Skeletal muscle tissue (tissue), 4 donors: ENCODE results near the gene OLFML2A. TPM values are rescaled to one million over a fixed set of nuclear protein-coding genes. Genes with fewer than 3 reads are reported as not detected.

Source experiments
- H3K27ac ChIP-seq: one replicate; pipeline ENCODE4 v1.7.0; 2013; ENCODE audit warnings: mild to moderate bottlenecking, low read depth, low read length, inconsistent platforms
- H3K27me3 ChIP-seq, 3 donors: one replicate each; pipeline ENCODE4 v1.7.0; 2013; ENCODE audit warnings: low read length in 3 of 3; ENCODE audit not compliant: control insufficient read depth in 3 of 3, insufficient read depth in 3 of 3
- H3K36me3 ChIP-seq, 3 donors: one replicate each; pipeline ENCODE4 v1.7.0; 2013; ENCODE audit warnings: low read length in 3 of 3; ENCODE audit not compliant: control insufficient read depth in 3 of 3, insufficient read depth in 3 of 3
- H3K4me1 ChIP-seq, 3 donors: one replicate each; pipeline ENCODE4 v1.7.0; 2013; ENCODE audit warnings: low read length in 3 of 3, mild to moderate bottlenecking in 3 of 3; ENCODE audit not compliant: control insufficient read depth in 3 of 3, insufficient read depth in 3 of 3
- H3K4me3 ChIP-seq, 3 donors: one replicate each; pipeline ENCODE4 v1.7.0; 2013; ENCODE audit warnings: low read length in 3 of 3
- H3K9ac ChIP-seq, 3 donors: one replicate each; pipeline ENCODE4 v1.7.0; 2013; ENCODE audit warnings: low read length in 3 of 3, mild to moderate bottlenecking in 3 of 3, moderate library complexity in 2 of 3, low read depth in 1 of 3
- H3K9me3 ChIP-seq, 3 donors: one replicate each; pipeline ENCODE4 v1.7.0; 2013; ENCODE audit warnings: low read length in 3 of 3; ENCODE audit not compliant: control insufficient read depth in 3 of 3
- total RNA-seq: library from RNA; depleted of rRNA; stranded (reverse); fragments of >200 nt; gene quantifications from one replicate; pipeline ENCODE4 v1.2.3, GENCODE V29; 2014
- donor health status: Osteomylitis.

The OLFML2A gene
- total RNA-seq, 1 donor from 2014 or later: 65.8 TPM

- peaks cover 5 to 16% (median 6%) of the 10 kb centered on the region in 3 donors for H3K4me1 ChIP-seq
- H3K9ac ChIP-seq: no peak overlapping the region
- no peak overlapping the region for H3K27ac ChIP-seq
- no peak overlapping the region for H3K4me3 ChIP-seq
- H3K27me3 ChIP-seq: no peaks in the 10 kb centered on the region
- no peaks in the 10 kb centered on the region for H3K9me3 ChIP-seq
- no peaks in the 10 kb centered on the region for H3K36me3 ChIP-seq
Observed at GRCh38 chr9:124846969-124847368, 70.0 kb downstream of the OLFML2A start.

GRCh38 chr9:124849801-124850200 is 72.9 kb downstream of the OLFML2A start:
- H3K27ac ChIP-seq: no peak overlapping the region
- no peaks in the 10 kb centered on the region for H3K36me3 ChIP-seq
- H3K4me3 ChIP-seq: no peak overlapping the region
- no peaks in the 10 kb centered on the region for H3K9me3 ChIP-seq
- no peak overlapping the region for H3K9ac ChIP-seq
- no peaks in the 10 kb centered on the region for H3K27me3 ChIP-seq
- peaks cover 21 to 26% (median 22%) of the 10 kb centered on the region in 3 donors for H3K4me1 ChIP-seq

- Histone ChIP-seq H3K36me3 (peaks cover 5 to 10% (median 7%) of the 10 kb centered on the region in 3 donors), H3K27ac (peak overlapping the region; percentile 73), H3K4me1 (peaks cover 21 to 26% (median 22%) of the 10 kb centered on the region in 3 donors), H3K9ac (peak overlapping the region; percentile 54 to 78 (median 66)), H3K27me3 (no peaks in the 10 kb centered on the region), H3K4me3 (peak overlapping the region; percentile 57 to 78 (median 75)), H3K9me3 (no peaks in the 10 kb centered on the region)
Observed at GRCh38 chr9:124852121-124852828, 75.3 kb downstream of the OLFML2A start.

DNA sequence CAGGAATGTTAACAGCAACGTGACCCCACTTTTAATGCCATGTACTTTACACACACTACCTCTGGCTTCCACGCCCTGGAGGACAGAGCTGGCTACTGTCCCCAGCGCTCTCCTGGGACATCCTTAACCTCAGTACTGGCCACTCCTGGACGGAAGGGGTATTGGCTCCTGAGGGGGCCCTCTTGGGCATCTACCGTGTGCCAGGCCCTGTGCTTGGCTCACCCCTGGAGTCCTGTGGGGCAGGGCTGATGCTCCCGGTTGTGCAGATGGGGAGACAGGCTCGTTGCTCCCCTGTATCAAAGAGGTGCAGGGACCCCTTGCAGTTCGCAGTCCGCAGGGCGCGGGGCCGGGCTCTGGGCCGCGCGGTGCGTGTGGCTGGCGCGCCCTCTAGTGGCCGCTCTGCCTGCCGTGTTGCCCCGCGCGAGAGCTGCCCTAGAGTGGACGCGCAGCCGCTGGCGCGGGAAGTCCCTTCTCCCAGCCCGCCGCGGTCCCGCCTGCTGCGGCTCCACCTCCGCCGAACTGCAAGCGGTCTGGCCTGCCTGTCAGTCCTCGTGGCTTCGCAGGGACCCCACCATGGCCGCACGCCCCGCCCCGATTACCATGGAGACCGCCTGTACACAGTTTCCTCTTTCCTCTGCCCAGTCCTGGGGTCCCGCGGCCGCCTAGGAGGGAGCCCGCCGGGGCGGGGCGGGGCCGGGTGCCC is 76.0 kb downstream of the OLFML2A start, which contains the start of gene WDR38:
WDR38 (plus strand) TSS at position 632 of the 703 bp plus-strand sequence. CDS start 72 bp downstream, outside the sequence.
- H3K9me3 ChIP-seq: no peaks in the 10 kb centered on the region
- peak within 1 kb of the TSS; percentile 73 for H3K27ac ChIP-seq
- peaks cover 12 to 16% (median 14%) of the 10 kb centered on the region in 3 donors for H3K36me3 ChIP-seq
- peaks cover 21 to 26% (median 25%) of the 10 kb centered on the region in 3 donors for H3K4me1 ChIP-seq
- H3K27me3 ChIP-seq: no peaks in the 10 kb centered on the region
- peak within 1 kb of the TSS; percentile 57 to 78 (median 75) for H3K4me3 ChIP-seq
- peak within 1 kb of the TSS; percentile 61 to 78 (median 66) for H3K9ac ChIP-seq

- Histone ChIP-seq H3K9me3 (no peaks in the 10 kb centered on the region), H3K36me3 (peaks cover 19 to 23% (median 21%) of the 10 kb centered on the region in 3 donors), H3K27me3 (no peaks in the 10 kb centered on the region), H3K27ac (no peak overlapping the region), H3K4me1 (peaks cover 23 to 32% (median 30%) of the 10 kb centered on the region in 3 donors), H3K4me3 (peak overlapping the region in 1 of 3 donors; percentile 75), H3K9ac (peak overlapping the region; percentile 33 to 78 (median 61))
Observed at GRCh38 chr9:124853605-124854143, 76.7 kb downstream of the OLFML2A start.

DNA sequence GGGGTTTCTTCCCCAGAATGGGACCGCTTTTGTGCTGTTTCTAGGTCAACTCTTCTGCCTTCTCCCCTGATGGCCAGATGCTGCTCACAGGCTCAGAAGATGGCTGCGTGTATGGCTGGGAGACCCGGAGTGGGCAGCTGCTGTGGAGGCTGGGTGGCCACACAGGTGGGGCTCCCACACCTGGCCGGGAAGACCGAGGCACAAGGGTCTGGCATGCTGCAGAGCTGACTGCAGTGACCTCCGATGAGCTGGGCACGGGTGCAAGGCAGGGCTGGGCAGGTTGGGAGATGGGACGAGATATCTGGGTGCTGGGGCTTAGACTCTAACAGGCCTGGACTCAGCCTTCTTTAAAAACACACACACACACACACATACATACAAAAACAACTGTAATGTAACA is 77.2 kb downstream of the OLFML2A start:
- no peak overlapping the region for H3K4me3 ChIP-seq
- H3K9ac ChIP-seq: no peak overlapping the region
- H3K27ac ChIP-seq: no peak overlapping the region
- H3K9me3 ChIP-seq: no peaks in the 10 kb centered on the region
- H3K36me3 ChIP-seq: peaks cover 24 to 27% (median 25%) of the 10 kb centered on the region in 3 donors
- H3K4me1 ChIP-seq: peaks cover 28 to 37% (median 35%) of the 10 kb centered on the region in 3 donors
- no peaks in the 10 kb centered on the region for H3K27me3 ChIP-seq

DNA sequence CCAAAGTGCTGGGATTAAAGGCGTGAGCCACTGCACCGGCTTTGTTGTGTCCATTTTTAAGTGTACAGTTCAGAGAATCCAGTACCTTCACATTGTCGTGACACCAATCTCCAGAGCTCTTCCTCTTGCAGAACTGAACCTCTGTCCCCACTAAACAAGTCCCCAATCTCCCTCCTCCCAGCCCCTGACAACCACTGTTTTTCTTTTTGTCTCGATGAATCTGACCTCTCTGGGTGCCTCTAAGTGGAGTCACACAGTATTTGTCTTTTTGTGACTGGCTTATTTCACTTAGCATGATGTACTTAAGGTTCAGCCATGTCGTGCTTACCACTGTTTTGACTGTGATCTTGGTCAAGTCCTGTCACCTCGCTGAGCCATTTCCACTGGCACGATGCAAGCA is 77.9 kb downstream of the OLFML2A start:
- peaks cover 30 to 34% (median 31%) of the 10 kb centered on the region in 3 donors for H3K36me3 ChIP-seq
- H3K27ac ChIP-seq: no peak overlapping the region
- H3K9ac ChIP-seq: no peak overlapping the region
- H3K4me3 ChIP-seq: no peak overlapping the region
- peaks cover 33 to 44% (median 40%) of the 10 kb centered on the region in 3 donors for H3K4me1 ChIP-seq
- H3K9me3 ChIP-seq: no peaks in the 10 kb centered on the region
- no peaks in the 10 kb centered on the region for H3K27me3 ChIP-seq

- no peak overlapping the region for H3K4me3 ChIP-seq
- peaks cover 40 to 51% (median 43%) of the 10 kb centered on the region in 3 donors for H3K4me1 ChIP-seq
- no peaks in the 10 kb centered on the region for H3K9me3 ChIP-seq
- H3K36me3 ChIP-seq: peaks cover 37 to 41% (median 38%) of the 10 kb centered on the region in 3 donors
- no peaks in the 10 kb centered on the region for H3K27me3 ChIP-seq
- no peak overlapping the region for H3K9ac ChIP-seq
- H3K27ac ChIP-seq: no peak overlapping the region
Observed at GRCh38 chr9:124855566-124855943, 78.6 kb downstream of the OLFML2A start.

GRCh38 chr9:124855944-124856765 is 79.2 kb downstream of the OLFML2A start:
- H3K9ac ChIP-seq: no peak overlapping the region
- peaks cover 40 to 43% (median 40%) of the 10 kb centered on the region in 3 donors for H3K36me3 ChIP-seq
- H3K27me3 ChIP-seq: no peaks in the 10 kb centered on the region
- H3K27ac ChIP-seq: no peak overlapping the region
- peaks cover 45 to 57% (median 46%) of the 10 kb centered on the region in 3 donors for H3K4me1 ChIP-seq
- no peak overlapping the region for H3K4me3 ChIP-seq
- H3K9me3 ChIP-seq: no peaks in the 10 kb centered on the region
